CD14-positive monocyte (primary cell): Measurements from ENCODE around the gene AMBP. TPM values are rescaled to one million over a fixed set of nuclear protein-coding genes. Genes with fewer than 3 reads are reported as not detected.

Experiments used
- DNase-seq, 3 donors: peaks; one replicate each; pipeline ENCODE4 v3.0.0-alpha.2; 2011 to 2022
- H2AFZ ChIP-seq: 2 replicates; pipeline ENCODE4 v1.6.0; 2012; ENCODE audit warnings: mild to moderate bottlenecking, low read depth, low read length, inconsistent platforms; ENCODE audit not compliant: insufficient read depth, poor library complexity, severe bottlenecking
- H3K27ac ChIP-seq, 2 donors: 1 replicate in 1 of 2; 2 replicates in 1 of 2; pipeline ENCODE4 v1.5.1; 2012 to 2013; ENCODE audit warnings: low read length in 2 of 2, control low read depth in 1 of 2, inconsistent platforms in 1 of 2, low read depth in 1 of 2, mild to moderate bottlenecking in 1 of 2
- H3K27me3 ChIP-seq, 2 donors: one replicate each; pipeline versions ENCODE4 v1.6.0 to v1.6.1; 2011 to 2013; ENCODE audit warnings: low read length in 2 of 2; ENCODE audit not compliant: control insufficient read depth in 2 of 2, insufficient read depth in 2 of 2
- H3K36me3 ChIP-seq, 2 donors: replicated peaks in 1 of 2; 1 replicate in 1 of 2; 2 replicates in 1 of 2; pipeline versions ENCODE4 v1.5.1 to v1.6.1; 2012 to 2013; ENCODE audit warnings: low read length in 2 of 2, control low read depth in 1 of 2, inconsistent platforms in 1 of 2, mild to moderate bottlenecking in 1 of 2; ENCODE audit not compliant: insufficient read depth in 2 of 2, control insufficient read depth in 1 of 2
- H3K4me1 ChIP-seq, 2 donors: 1 replicate in 1 of 2; 2 replicates in 1 of 2; pipeline versions ENCODE4 v1.5.1 to v1.6.1; 2012 to 2013; ENCODE audit warnings: low read length in 2 of 2, control low read depth in 1 of 2, inconsistent platforms in 1 of 2, mild to moderate bottlenecking in 1 of 2, moderate library complexity in 1 of 2; ENCODE audit not compliant: insufficient read depth in 2 of 2, control insufficient read depth in 1 of 2
- H3K4me2 ChIP-seq: replicated peaks from 2 replicates; pipeline ENCODE3; 2012; ENCODE audit warnings: low read length, moderate library complexity, mild to moderate bottlenecking; ENCODE audit not compliant: poor library complexity, severe bottlenecking; ENCODE audit errors: extremely low read depth
- H3K4me3 ChIP-seq, 3 experiments: fragments of 200-600 bp in 1 of 3; sonication (generic) in 1 of 3; replicated peaks in 1 of 3; 1 replicate in 2 of 3; 2 replicates in 1 of 3; pipeline ENCODE4 v1.5.1; 2011 to 2013; ENCODE audit warnings: low read length in 3 of 3, mild to moderate bottlenecking in 3 of 3, control low read depth in 2 of 3, low read depth in 2 of 3, inconsistent platforms in 1 of 3, moderate library complexity in 1 of 3
- H3K79me2 ChIP-seq: 2 replicates; pipeline ENCODE4 v1.6.0; 2012; ENCODE audit warnings: mild to moderate bottlenecking, control low read depth, inconsistent platforms, low read length, moderate library complexity; ENCODE audit not compliant: insufficient read depth
- H3K9ac ChIP-seq: 2 replicates; pipeline ENCODE4 v1.6.0; 2017; ENCODE audit warnings: low read length, mild to moderate bottlenecking; ENCODE audit not compliant: insufficient read depth, poor library complexity, severe bottlenecking
- H3K9me3 ChIP-seq, 2 donors: replicated peaks in 1 of 2; 1 replicate in 1 of 2; 2 replicates in 1 of 2; pipeline versions ENCODE4 v1.5.1 to v1.6.1; 2012 to 2013; ENCODE audit warnings: low read length in 2 of 2, control low read depth in 1 of 2; ENCODE audit not compliant: control insufficient read depth in 1 of 2, insufficient read depth in 1 of 2
- H4K20me1 ChIP-seq: 2 replicates; pipeline ENCODE4 v1.6.0; 2012; ENCODE audit warnings: mild to moderate bottlenecking, low read length, control low read depth, moderate library complexity; ENCODE audit not compliant: insufficient read depth
- H3K27ac Mint-ChIP-seq, 7 donors: one replicate each; pipeline ENCODE4 v1.8.0; 2020; ENCODE audit warnings: mild to moderate bottlenecking in 7 of 7, mixed read lengths in 7 of 7, moderate library complexity in 6 of 7, inconsistent platforms in 2 of 7
- H3K27me3 Mint-ChIP-seq, 3 donors: one replicate each; pipeline ENCODE4 v1.8.0; 2021 to 2022; ENCODE audit warnings: low read depth in 3 of 3, mild to moderate bottlenecking in 3 of 3, mixed read lengths in 3 of 3, moderate library complexity in 3 of 3, inconsistent platforms in 1 of 3
- H3K36me3 Mint-ChIP-seq, 2 donors: one replicate each; pipeline ENCODE4 v1.8.0; 2020; ENCODE audit warnings: mixed read lengths in 2 of 2, inconsistent platforms in 1 of 2, mild to moderate bottlenecking in 1 of 2
- H3K4me1 Mint-ChIP-seq: one replicate; pipeline ENCODE4 v1.8.0; 2020; ENCODE audit warnings: mild to moderate bottlenecking, mixed read lengths
- H3K4me3 Mint-ChIP-seq, 2 donors: one replicate each; pipeline ENCODE4 v1.8.0; 2020; ENCODE audit warnings: mild to moderate bottlenecking in 2 of 2, mixed read lengths in 2 of 2, moderate library complexity in 1 of 2
- H3K9me3 Mint-ChIP-seq, 7 donors: one replicate each; pipeline ENCODE4 v1.8.0; 2020 to 2022; ENCODE audit warnings: mixed read lengths in 7 of 7, mild to moderate bottlenecking in 6 of 7, moderate library complexity in 6 of 7, inconsistent platforms in 2 of 7
- WGBS: methylation state at CpG from one replicate; pipeline ENCODE4 v1.1.5; 2013; ENCODE audit warnings: missing lambda C conversion rate; ENCODE audit not compliant: insufficient coverage; 5-methylcytosine and 5-hydroxymethylcytosine counted together
- intact Hi-C, 2 donors: fragments of 100-400 bp; cut with micrococcal nuclease; formaldehyde crosslinking; loops; one replicate each; pipeline versions ENCODE4 v1.15.0 to v1.15.1; 2023
- polyA plus RNA-seq, 3 donors: library from polyadenylated mRNA; depleted of rRNA in 1 of 3; unstranded in 2 of 3; stranded (reverse) in 1 of 3; fragments of 300-500 nt in 2 of 3; fragments of >200 nt in 1 of 3; fragmentation: Illumina TruSeq in 2 of 3; gene quantifications; 1 replicate in 2 of 3; 2 replicates in 1 of 3; pipeline ENCODE4 v1.2.3, GENCODE V29; 2012 to 2021
- TF ChIP-seq, protein P1 (sequence below): fragments of 200-600 bp; IDR thresholded peaks from one replicate; pipeline ENCODE4 v1.8.0; 2022; ENCODE audit warnings: antibody characterized with exemption, mild to moderate bottlenecking

Gene AMBP
- polyA plus RNA-seq, 3 donors: not detected

DNA sequence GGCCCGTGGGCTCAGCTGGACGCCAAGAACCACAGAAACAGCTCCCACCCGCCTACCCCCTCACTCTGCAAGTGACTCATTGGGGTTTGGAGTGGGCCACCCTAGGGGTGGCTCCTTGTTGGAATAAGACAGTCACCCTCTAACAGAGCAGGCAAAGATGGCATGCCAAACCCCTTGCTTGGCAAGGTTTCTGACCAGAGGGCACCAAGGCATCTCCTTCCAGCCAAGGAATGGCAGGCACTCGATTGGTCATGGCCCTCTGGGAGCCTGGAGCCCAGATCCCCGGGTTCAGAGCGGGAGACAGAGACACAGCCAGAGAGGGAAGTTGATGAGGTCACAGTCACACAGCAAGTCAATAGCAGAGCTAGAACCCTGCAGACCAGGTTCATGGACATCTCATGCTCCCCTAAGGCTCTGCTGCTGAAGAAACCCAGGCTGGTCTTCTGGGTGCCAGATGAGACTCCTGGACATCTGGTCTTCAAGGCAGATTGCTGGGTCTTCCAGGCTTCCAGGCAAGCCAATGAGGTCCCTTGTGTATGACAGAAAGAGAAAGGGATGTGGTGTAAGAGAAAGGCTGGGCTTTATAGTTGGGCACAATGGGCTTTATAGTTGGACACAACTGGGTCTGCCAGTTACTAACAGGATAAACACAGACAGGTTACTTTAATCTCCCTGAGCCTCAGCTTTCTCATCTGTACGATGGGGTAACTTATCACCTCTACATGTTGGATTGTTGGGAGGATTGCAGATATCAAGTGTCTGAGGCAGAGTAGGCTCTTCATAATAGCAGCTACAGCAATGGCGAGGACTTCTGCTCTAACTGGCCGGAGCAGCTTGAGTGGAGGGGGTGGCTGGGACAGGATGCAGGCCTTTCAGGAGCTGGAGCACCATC lies 44.3 kb upstream of the AMBP start:
- no peak overlapping the region for H3K9ac ChIP-seq
- H3K4me3 ChIP-seq: no peak overlapping the region
- H3K27ac Mint-ChIP-seq: no peak overlapping the region
- peaks cover 3 to 8% of the 10 kb centered on the region in 2 donors for H3K9me3 ChIP-seq
- TF ChIP-seq, protein P1, sequence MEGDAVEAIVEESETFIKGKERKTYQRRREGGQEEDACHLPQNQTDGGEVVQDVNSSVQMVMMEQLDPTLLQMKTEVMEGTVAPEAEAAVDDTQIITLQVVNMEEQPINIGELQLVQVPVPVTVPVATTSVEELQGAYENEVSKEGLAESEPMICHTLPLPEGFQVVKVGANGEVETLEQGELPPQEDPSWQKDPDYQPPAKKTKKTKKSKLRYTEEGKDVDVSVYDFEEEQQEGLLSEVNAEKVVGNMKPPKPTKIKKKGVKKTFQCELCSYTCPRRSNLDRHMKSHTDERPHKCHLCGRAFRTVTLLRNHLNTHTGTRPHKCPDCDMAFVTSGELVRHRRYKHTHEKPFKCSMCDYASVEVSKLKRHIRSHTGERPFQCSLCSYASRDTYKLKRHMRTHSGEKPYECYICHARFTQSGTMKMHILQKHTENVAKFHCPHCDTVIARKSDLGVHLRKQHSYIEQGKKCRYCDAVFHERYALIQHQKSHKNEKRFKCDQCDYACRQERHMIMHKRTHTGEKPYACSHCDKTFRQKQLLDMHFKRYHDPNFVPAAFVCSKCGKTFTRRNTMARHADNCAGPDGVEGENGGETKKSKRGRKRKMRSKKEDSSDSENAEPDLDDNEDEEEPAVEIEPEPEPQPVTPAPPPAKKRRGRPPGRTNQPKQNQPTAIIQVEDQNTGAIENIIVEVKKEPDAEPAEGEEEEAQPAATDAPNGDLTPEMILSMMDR: no peak
- DNase-seq: no peak
- 91% methylated on average over 7 of the region's 9 CpGs for WGBS
- H3K27me3 ChIP-seq: no peaks in the 10 kb centered on the region
- H2AFZ ChIP-seq: no peak overlapping the region
- no peaks in the 10 kb centered on the region for H3K36me3 Mint-ChIP-seq
- H3K79me2 ChIP-seq: no peaks in the 10 kb centered on the region
- intact Hi-C loops: no loop called here
- H3K36me3 ChIP-seq: no peaks in the 10 kb centered on the region
- H3K4me1 Mint-ChIP-seq: peaks cover 2% of the 10 kb centered on the region
- peaks cover 3 to 7% (median 6%) of the 10 kb centered on the region in 7 donors for H3K9me3 Mint-ChIP-seq
- H3K4me2 ChIP-seq: no peak overlapping the region
- H3K27me3 Mint-ChIP-seq: peaks cover 8 to 22% (median 18%) of the 10 kb centered on the region in 3 donors
- no peaks in the 10 kb centered on the region for H3K4me1 ChIP-seq
- no peaks in the 10 kb centered on the region for H4K20me1 ChIP-seq
- no peak overlapping the region for H3K27ac ChIP-seq
- H3K4me3 Mint-ChIP-seq: no peak overlapping the region

DNA sequence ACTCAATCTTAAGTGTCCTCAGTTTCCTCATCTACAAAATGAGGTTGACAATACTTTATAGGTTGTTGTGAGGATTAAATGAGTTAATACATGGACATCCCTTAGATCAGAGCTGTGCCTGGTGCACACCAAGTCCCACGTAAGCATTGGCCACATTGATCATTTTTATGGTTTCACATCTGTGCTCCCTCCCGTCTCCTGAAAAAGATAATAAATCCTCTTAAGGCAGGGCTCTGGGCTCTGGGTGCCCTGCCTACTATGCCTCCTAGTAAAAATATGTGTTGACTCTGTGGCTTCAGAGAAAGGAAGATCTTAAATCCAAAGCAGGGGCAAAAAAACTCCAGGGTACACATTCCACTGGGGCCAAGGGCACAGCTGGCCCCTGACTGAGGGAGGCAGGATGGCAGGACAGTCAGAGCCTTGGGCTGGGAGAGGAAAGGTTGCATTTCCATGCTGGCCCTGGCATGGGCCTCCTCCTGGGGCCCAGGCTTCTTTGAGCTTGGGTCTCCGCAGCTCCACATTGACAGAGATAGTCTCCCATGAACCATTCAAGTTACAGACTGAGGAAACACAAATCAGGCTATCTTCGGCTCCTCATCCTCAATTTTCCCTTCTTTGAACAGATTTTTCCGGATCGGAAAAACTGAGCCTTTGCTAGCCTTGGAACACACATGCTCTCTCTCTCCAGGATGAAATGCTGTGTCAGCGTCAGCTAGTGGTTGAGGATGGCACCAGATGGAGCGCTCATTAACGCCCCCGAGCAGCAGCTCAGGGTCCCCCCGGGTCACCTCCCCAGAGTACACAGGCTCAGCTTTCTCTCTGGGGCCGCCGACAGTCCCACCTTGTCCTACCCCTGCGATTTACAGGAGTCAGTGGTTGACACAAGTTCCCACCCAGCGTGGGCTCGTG lies 43.4 kb upstream of the AMBP start:
- H3K9me3 Mint-ChIP-seq: peaks cover 0 to 2% (median 0%) of the 10 kb centered on the region in 7 donors
- H3K36me3 Mint-ChIP-seq: no peaks in the 10 kb centered on the region
- Histone ChIP-seq H3K27me3 (no peaks in the 10 kb centered on the region), H3K4me2 (no peak overlapping the region), H3K4me3 (no peak overlapping the region), H3K79me2 (no peaks in the 10 kb centered on the region), H2AFZ (no peak overlapping the region), H4K20me1 (no peaks in the 10 kb centered on the region), H3K9ac (no peak overlapping the region), H3K27ac (no peak overlapping the region), H3K4me1 (no peaks in the 10 kb centered on the region), H3K36me3 (no peaks in the 10 kb centered on the region), H3K9me3 (no peaks in the 10 kb centered on the region)
- no peak overlapping the region for H3K4me3 Mint-ChIP-seq
- no peak for DNase-seq
- intact Hi-C loops: no loop called here
- TF ChIP-seq, protein P1: no peak
- no peak overlapping the region for H3K27ac Mint-ChIP-seq
- peaks cover 2% of the 10 kb centered on the region for H3K4me1 Mint-ChIP-seq
- WGBS: 86% methylated on average over 10 of the region's 16 CpGs
- H3K27me3 Mint-ChIP-seq: peaks cover 8 to 21% (median 12%) of the 10 kb centered on the region in 3 donors
